MCF 10A (cell line): ENCODE data around the gene CACNA2D2. TPM values are rescaled to one million over a fixed set of nuclear protein-coding genes. Genes with fewer than 3 reads are reported as not detected.
A peak's percentile ranks its signal among the peaks of the same experiment; 100 is the strongest.

ENCODE experiments used
- BruUV-seq: library from RNA; stranded (reverse); fragments of 400-500 nt; replicated peaks from 2 replicates; lab custom pipeline; 2021; lab: Mats Ljungman, UMichigan
- CTCF ChIA-PET: fragments of 300-600 bp; sonication (Branson Sonifier 250); formaldehyde crosslinking; extraction: SDS; loops from one replicate; lab custom pipeline; 2021; ENCODE audit warnings: antibody characterized with exemption, inconsistent platforms; lab: Yijun Ruan, JAX
- POLR2A ChIA-PET: fragments of 300-600, 350-650 bp; sonication (Branson Sonifier 250); formaldehyde crosslinking; extraction: SDS; loops from one replicate; lab custom pipeline; 2020; ENCODE audit warnings: antibody characterized with exemption, inconsistent platforms; lab: Yijun Ruan, JAX
- DNase-seq: peaks from one replicate; pipeline ENCODE4 v3.0.0-alpha.2; 2018; ENCODE audit not compliant: unreplicated experiment
- H3K27ac Mint-ChIP-seq: one replicate; pipeline ENCODE4 v1.8.0; 2022; ENCODE audit warnings: mild to moderate bottlenecking, low read depth, mixed read lengths; ENCODE audit not compliant: unreplicated experiment
- H3K27me3 Mint-ChIP-seq: one replicate; pipeline ENCODE4 v1.8.0; 2022; ENCODE audit warnings: mixed read lengths; ENCODE audit not compliant: insufficient read depth, unreplicated experiment
- H3K36me3 Mint-ChIP-seq: one replicate; pipeline ENCODE4 v1.8.0; 2022; ENCODE audit warnings: mild to moderate bottlenecking, moderate library complexity, mixed read lengths; ENCODE audit not compliant: insufficient read depth, unreplicated experiment
- H3K4me1 Mint-ChIP-seq: one replicate; pipeline ENCODE4 v1.8.0; 2022; ENCODE audit warnings: mixed read lengths; ENCODE audit not compliant: insufficient read depth, unreplicated experiment
- H3K4me3 Mint-ChIP-seq: one replicate; pipeline ENCODE4 v1.8.0; 2022; ENCODE audit warnings: mild to moderate bottlenecking, moderate library complexity, mixed read lengths; ENCODE audit not compliant: unreplicated experiment
- H3K9me3 Mint-ChIP-seq: one replicate; pipeline ENCODE4 v1.8.0; 2022; ENCODE audit warnings: mixed read lengths; ENCODE audit not compliant: unreplicated experiment
- CTCF ChIP-seq: fragments of 200-600 bp; IDR thresholded peaks from one replicate; pipeline ENCODE4 v1.8.0; 2022; ENCODE audit warnings: antibody characterized with exemption, mild to moderate bottlenecking; ENCODE audit not compliant: unreplicated experiment
- intact Hi-C: fragments of 100-400 bp; cut with micrococcal nuclease; formaldehyde crosslinking; loops from 2 replicates; pipeline ENCODE4 v1.14.1; 2022
- total RNA-seq: library from RNA; stranded (reverse); gene quantifications from 2 replicates; pipeline ENCODE4 v1.2.3, GENCODE V29; 2022

CACNA2D2 gene
- total RNA-seq, 1 experiment from 2014 or later = not detected

- Mint-ChIP-seq H3K36me3 (no peaks in the 10 kb centered on the region), H3K9me3 (no peaks in the 10 kb centered on the region), H3K4me1 (peaks cover 7% of the 10 kb centered on the region), H3K27me3 (peaks cover 14% of the 10 kb centered on the region), H3K27ac (no peak overlapping the region), H3K4me3 (no peak overlapping the region)
- intact Hi-C loops = no loop called here
- BruUV-seq = no TSS peak
- ChIA-PET CTCF (interaction anchor here (0.6 kb wide), 1 partner anchor 13 kb away, joined by 3 read pairs; no protein-coding TSS in a partner anchor), POLR2A (no interaction called here)
- DNase-seq = no peak
- no peak for TF ChIP-seq CTCF
These were observed 83.7 kb downstream of the CACNA2D2 start for GRCh38 chr3:50419595-50420370.

- Mint-ChIP-seq H3K36me3 (no peaks in the 10 kb centered on the region), H3K27ac (no peak overlapping the region), H3K9me3 (no peaks in the 10 kb centered on the region), H3K27me3 (peaks cover 14% of the 10 kb centered on the region), H3K4me1 (peaks cover 7% of the 10 kb centered on the region), H3K4me3 (no peak overlapping the region)
- no TSS peak for BruUV-seq
- no peak for TF ChIP-seq CTCF
- peak; percentile 17 for DNase-seq
- ChIA-PET CTCF (interaction anchor here (0.6 kb wide), 2 partner anchors 28 to 131 kb away, joined by 3 to 4 read pairs; no protein-coding TSS in a partner anchor), POLR2A (interaction anchor here (0.6 kb wide), 1 partner anchor 85 kb away, joined by 3 read pairs; no protein-coding TSS in a partner anchor)
- intact Hi-C loops = no loop called here
These were observed 84.6 kb downstream of the CACNA2D2 start for GRCh38 chr3:50418850-50419249.

- POLR2A ChIA-PET = no interaction called here
- Mint-ChIP-seq H3K36me3 (no peaks in the 10 kb centered on the region), H3K4me1 (peaks cover 7% of the 10 kb centered on the region), H3K27ac (no peak overlapping the region), H3K9me3 (no peaks in the 10 kb centered on the region), H3K4me3 (no peak overlapping the region), H3K27me3 (peaks cover 5% of the 10 kb centered on the region)
- BruUV-seq = no TSS peak
- intact Hi-C loops = no loop called here
- DNase-seq = peak; percentile 17
- CTCF ChIA-PET = no interaction called here
- TF ChIP-seq CTCF = no peak
These were observed 85.8 kb downstream of the CACNA2D2 start for GRCh38 chr3:50417637-50418033.

- no peak for TF ChIP-seq CTCF
- Mint-ChIP-seq H3K36me3 (no peaks in the 10 kb centered on the region), H3K4me3 (no peak overlapping the region), H3K27me3 (no peaks in the 10 kb centered on the region), H3K4me1 (peaks cover 7% of the 10 kb centered on the region), H3K9me3 (no peaks in the 10 kb centered on the region), H3K27ac (no peak overlapping the region)
- ChIA-PET CTCF (interaction anchor here (0.6 kb wide), 1 partner anchor 30 kb away, joined by 3 read pairs; no protein-coding TSS in a partner anchor), POLR2A (no interaction called here)
- intact Hi-C loops = no loop called here
- no peak for DNase-seq
- BruUV-seq = no TSS peak
These were observed 86.4 kb downstream of the CACNA2D2 start for GRCh38 chr3:50416736-50417636.
